ENCODE data around the gene MAB21L3. TPM values are rescaled to one million over a fixed set of nuclear protein-coding genes. Genes with fewer than 3 reads are reported as not detected.

The MAB21L3 gene
- total RNA-seq, 5 donors from 2014 or later (not counting 1 experiment from before 2014, with no cell fraction given) = not detected

- H3K9me3 Mint-ChIP-seq = no peaks in the 10 kb centered on the region
- no peak for DNase-seq
- Histone ChIP-seq H3K36me3 (ENCODE audit: control insufficient read depth in 2 of 2, extremely low read depth in 1 of 2, insufficient read depth in 1 of 2, low read length in 1 of 2) (no peaks in the 10 kb centered on the region), H3K4me1 (ENCODE audit: control insufficient read depth in 1 of 2, extremely low read depth in 1 of 2, insufficient read depth in 2 of 2, low read length in 2 of 2) (no peaks in the 10 kb centered on the region), H3K4me3 (ENCODE audit: control insufficient read depth in 1 of 2, extremely low read depth in 1 of 2, low read length in 1 of 2) (no peak overlapping the region), H3K27ac (ENCODE audit: low read length) (no peak overlapping the region), H3K27me3 (replicated peaks in 1 of 2; ENCODE audit: control insufficient read depth in 2 of 2, extremely low read depth in 1 of 2, insufficient read depth in 2 of 2, low read length in 1 of 2) (peaks cover 0 to 3% of the 10 kb centered on the region in 2 experiments), H3K9me3 (no peaks in the 10 kb centered on the region)
- CTCF ChIA-PET = no interaction called here
- peaks cover 4 to 10% of the 10 kb centered on the region in 2 donors for H3K27me3 Mint-ChIP-seq
- WGBS (ENCODE audit: insufficient coverage) = 76% methylated on average over 3 of the region's 3 CpGs
- no peak overlapping the region for H3K27ac Mint-ChIP-seq
- no peak overlapping the region for H3K4me3 Mint-ChIP-seq
- ATAC-seq (replicated peaks in 1 of 4) = no peak
- POLR2A ChIA-PET = no interaction called here
- H3K4me1 Mint-ChIP-seq = no peaks in the 10 kb centered on the region
- H3K36me3 Mint-ChIP-seq = no peaks in the 10 kb centered on the region
Observed at GRCh38 chr1:116104667-116105066, 6.5 kb upstream of the MAB21L3 start.

- Mint-ChIP-seq H3K4me1 (no peaks in the 10 kb centered on the region), H3K4me3 (no peak overlapping the region), H3K9me3 (no peaks in the 10 kb centered on the region), H3K36me3 (no peaks in the 10 kb centered on the region), H3K27me3 (peaks cover 4 to 11% of the 10 kb centered on the region in 2 donors), H3K27ac (no peak overlapping the region)
- 60% methylated on average over 1 of the region's 2 CpGs for WGBS (ENCODE audit: insufficient coverage)
- Histone ChIP-seq H3K9me3 (no peaks in the 10 kb centered on the region), H3K4me3 (ENCODE audit: control insufficient read depth in 1 of 2, extremely low read depth in 1 of 2, low read length in 1 of 2) (no peak overlapping the region), H3K4me1 (ENCODE audit: control insufficient read depth in 1 of 2, extremely low read depth in 1 of 2, insufficient read depth in 2 of 2, low read length in 2 of 2) (no peaks in the 10 kb centered on the region), H3K27ac (ENCODE audit: low read length) (no peak overlapping the region), H3K36me3 (ENCODE audit: control insufficient read depth in 2 of 2, extremely low read depth in 1 of 2, insufficient read depth in 1 of 2, low read length in 1 of 2) (no peaks in the 10 kb centered on the region), H3K27me3 (replicated peaks in 1 of 2; ENCODE audit: control insufficient read depth in 2 of 2, extremely low read depth in 1 of 2, insufficient read depth in 2 of 2, low read length in 1 of 2) (peaks cover 0 to 3% of the 10 kb centered on the region in 2 experiments)
- ChIA-PET POLR2A (no interaction called here), CTCF (interaction anchor here in 1 of 2 donors (0.7 kb wide), 1 partner anchor 22 kb away, joined by 5 read pairs; no protein-coding TSS in a partner anchor)
- ATAC-seq (replicated peaks in 1 of 4) (no peak), DNase-seq (no peak)
Observed at GRCh38 chr1:116105996-116106395, 5.2 kb upstream of the MAB21L3 start.

GRCh38 chr1:116106646-116107045 lies 4.6 kb upstream of the MAB21L3 start:
- no peak overlapping the region for H3K27ac Mint-ChIP-seq
- ATAC-seq (replicated peaks in 1 of 4) = no peak
- CTCF ChIA-PET = no interaction called here
- H3K27me3 Mint-ChIP-seq = peaks cover 6 to 14% of the 10 kb centered on the region in 2 donors
- H3K4me1 Mint-ChIP-seq = no peaks in the 10 kb centered on the region
- no peak overlapping the region for H3K27ac ChIP-seq (ENCODE audit: low read length)
- POLR2A ChIA-PET = no interaction called here
- H3K4me3 Mint-ChIP-seq = no peak overlapping the region
- peaks cover 0 to 3% of the 10 kb centered on the region in 2 experiments for H3K27me3 ChIP-seq (replicated peaks in 1 of 2; ENCODE audit: control insufficient read depth in 2 of 2, extremely low read depth in 1 of 2, insufficient read depth in 2 of 2, low read length in 1 of 2)
- no peaks in the 10 kb centered on the region for H3K4me1 ChIP-seq (ENCODE audit: control insufficient read depth in 1 of 2, extremely low read depth in 1 of 2, insufficient read depth in 2 of 2, low read length in 2 of 2)
- H3K4me3 ChIP-seq (ENCODE audit: control insufficient read depth in 1 of 2, extremely low read depth in 1 of 2, low read length in 1 of 2) = no peak overlapping the region
- H3K36me3 ChIP-seq (ENCODE audit: control insufficient read depth in 2 of 2, extremely low read depth in 1 of 2, insufficient read depth in 1 of 2, low read length in 1 of 2) = no peaks in the 10 kb centered on the region
- no peaks in the 10 kb centered on the region for H3K36me3 Mint-ChIP-seq
- no peak for DNase-seq
- no peaks in the 10 kb centered on the region for H3K9me3 Mint-ChIP-seq
- no peaks in the 10 kb centered on the region for H3K9me3 ChIP-seq
- WGBS (ENCODE audit: insufficient coverage) = 91% methylated on average over 3 of the region's 4 CpGs

- H3K4me3 ChIP-seq (ENCODE audit: control insufficient read depth in 1 of 2, extremely low read depth in 1 of 2, low read length in 1 of 2) = no peak overlapping the region
- 70% methylated on average over 3 of the region's 4 CpGs for WGBS (ENCODE audit: insufficient coverage)
- peaks cover 6 to 14% of the 10 kb centered on the region in 2 donors for H3K27me3 Mint-ChIP-seq
- no peaks in the 10 kb centered on the region for H3K9me3 ChIP-seq
- H3K4me1 ChIP-seq (ENCODE audit: control insufficient read depth in 1 of 2, extremely low read depth in 1 of 2, insufficient read depth in 2 of 2, low read length in 2 of 2) = no peaks in the 10 kb centered on the region
- H3K4me3 Mint-ChIP-seq = no peak overlapping the region
- H3K36me3 ChIP-seq (ENCODE audit: control insufficient read depth in 2 of 2, extremely low read depth in 1 of 2, insufficient read depth in 1 of 2, low read length in 1 of 2) = no peaks in the 10 kb centered on the region
- no peaks in the 10 kb centered on the region for H3K4me1 Mint-ChIP-seq
- no peaks in the 10 kb centered on the region for H3K9me3 Mint-ChIP-seq
- no peaks in the 10 kb centered on the region for H3K36me3 Mint-ChIP-seq
- ATAC-seq (replicated peaks in 1 of 4) = no peak
- H3K27ac ChIP-seq (ENCODE audit: low read length) = no peak overlapping the region
- ChIA-PET POLR2A (no interaction called here), CTCF (no interaction called here)
- no peak for DNase-seq
- H3K27me3 ChIP-seq (replicated peaks in 1 of 2; ENCODE audit: control insufficient read depth in 2 of 2, extremely low read depth in 1 of 2, insufficient read depth in 2 of 2, low read length in 1 of 2) = peaks cover 0 to 3% of the 10 kb centered on the region in 2 experiments
- H3K27ac Mint-ChIP-seq = no peak overlapping the region
Observed at GRCh38 chr1:116107371-116107770, 3.8 kb upstream of the MAB21L3 start.

GRCh38 chr1:116111524-116112021 lies 374 bp downstream of the MAB21L3 start:
- CTCF ChIA-PET = interaction anchor here (0.6 to 0.9 kb wide), 2 partner anchors 29 to 1352 kb away, joined by 3 read pairs; no protein-coding TSS in a partner anchor
- H3K4me1 ChIP-seq (ENCODE audit: control insufficient read depth in 1 of 2, extremely low read depth in 1 of 2, insufficient read depth in 2 of 2, low read length in 2 of 2) = no peaks in the 10 kb centered on the region

GRCh38 chr1:116112388-116113140 lies 1.4 kb downstream of the MAB21L3 start:
- H3K4me1 ChIP-seq (ENCODE audit: control insufficient read depth in 1 of 2, extremely low read depth in 1 of 2, insufficient read depth in 2 of 2, low read length in 2 of 2) = no peaks in the 10 kb centered on the region
- ChIA-PET POLR2A (interaction anchor here in 1 of 2 donors (0.6 kb wide), 2 partner anchors 83 to 1638 kb away, joined by 3 to 9 read pairs; no protein-coding TSS in a partner anchor), CTCF (interaction anchor here in 1 of 2 donors (0.6 kb wide), 1 partner anchor 1351 kb away, joined by 3 read pairs; no protein-coding TSS in a partner anchor)
- DNase-seq (no peak), ATAC-seq (replicated peaks in 1 of 4) (no peak)
- Mint-ChIP-seq H3K36me3 (no peaks in the 10 kb centered on the region), H3K4me3 (no peak overlapping the region), H3K27ac (no peak overlapping the region), H3K4me1 (no peaks in the 10 kb centered on the region), H3K27me3 (peaks cover 4 to 10% of the 10 kb centered on the region in 2 donors), H3K9me3 (no peaks in the 10 kb centered on the region)
- H3K27me3 ChIP-seq (replicated peaks in 1 of 2; ENCODE audit: control insufficient read depth in 2 of 2, extremely low read depth in 1 of 2, insufficient read depth in 2 of 2, low read length in 1 of 2) = peaks cover 0 to 3% of the 10 kb centered on the region in 2 experiments
- no CpG with 5 or more reads among the region's 4 CpGs for WGBS (ENCODE audit: insufficient coverage)
- no peak overlapping the region for H3K4me3 ChIP-seq (ENCODE audit: control insufficient read depth in 1 of 2, extremely low read depth in 1 of 2, low read length in 1 of 2)
- no peak overlapping the region for H3K27ac ChIP-seq (ENCODE audit: low read length)
- H3K9me3 ChIP-seq = no peaks in the 10 kb centered on the region
- no peaks in the 10 kb centered on the region for H3K36me3 ChIP-seq (ENCODE audit: control insufficient read depth in 2 of 2, extremely low read depth in 1 of 2, insufficient read depth in 1 of 2, low read length in 1 of 2)

More at GRCh38 chr1:116111524-116112021, 374 bp downstream of the MAB21L3 start:
- no peaks in the 10 kb centered on the region for H3K9me3 ChIP-seq
- H3K4me3 Mint-ChIP-seq = no peak overlapping the region
- H3K4me3 ChIP-seq (ENCODE audit: control insufficient read depth in 1 of 2, extremely low read depth in 1 of 2, low read length in 1 of 2) = no peak overlapping the region
- POLR2A ChIA-PET = interaction anchor here in 1 of 2 donors (0.7 kb wide), 1 partner anchor 151 kb away, joined by 3 read pairs; no protein-coding TSS in a partner anchor
- peaks cover 6 to 10% of the 10 kb centered on the region in 2 donors for H3K27me3 Mint-ChIP-seq
- DNase-seq (no peak), ATAC-seq (replicated peaks in 1 of 4) (no peak)
- no peaks in the 10 kb centered on the region for H3K36me3 Mint-ChIP-seq
- H3K27ac Mint-ChIP-seq = no peak overlapping the region
- H3K4me1 Mint-ChIP-seq = no peaks in the 10 kb centered on the region
- no peaks in the 10 kb centered on the region for H3K36me3 ChIP-seq (ENCODE audit: control insufficient read depth in 2 of 2, extremely low read depth in 1 of 2, insufficient read depth in 1 of 2, low read length in 1 of 2)
- no peaks in the 10 kb centered on the region for H3K9me3 Mint-ChIP-seq
- WGBS (ENCODE audit: insufficient coverage) = 82% methylated on average over 10 of the region's 11 CpGs
- peaks cover 0 to 3% of the 10 kb centered on the region in 2 experiments for H3K27me3 ChIP-seq (replicated peaks in 1 of 2; ENCODE audit: control insufficient read depth in 2 of 2, extremely low read depth in 1 of 2, insufficient read depth in 2 of 2, low read length in 1 of 2)
- no peak overlapping the region for H3K27ac ChIP-seq (ENCODE audit: low read length)

Measured in T-cell (primary cell).